DMS53 treated with DMSO at 0.1 percent for 48 hours (cell line): ENCODE results near the gene MAGI2.

Experiments
- DNase-seq: peaks from one replicate; lab custom pipeline; 2025; ENCODE audit not compliant: unreplicated experiment; lab: John Stamatoyannopoulos, UW

The MAGI2 gene

DNA sequence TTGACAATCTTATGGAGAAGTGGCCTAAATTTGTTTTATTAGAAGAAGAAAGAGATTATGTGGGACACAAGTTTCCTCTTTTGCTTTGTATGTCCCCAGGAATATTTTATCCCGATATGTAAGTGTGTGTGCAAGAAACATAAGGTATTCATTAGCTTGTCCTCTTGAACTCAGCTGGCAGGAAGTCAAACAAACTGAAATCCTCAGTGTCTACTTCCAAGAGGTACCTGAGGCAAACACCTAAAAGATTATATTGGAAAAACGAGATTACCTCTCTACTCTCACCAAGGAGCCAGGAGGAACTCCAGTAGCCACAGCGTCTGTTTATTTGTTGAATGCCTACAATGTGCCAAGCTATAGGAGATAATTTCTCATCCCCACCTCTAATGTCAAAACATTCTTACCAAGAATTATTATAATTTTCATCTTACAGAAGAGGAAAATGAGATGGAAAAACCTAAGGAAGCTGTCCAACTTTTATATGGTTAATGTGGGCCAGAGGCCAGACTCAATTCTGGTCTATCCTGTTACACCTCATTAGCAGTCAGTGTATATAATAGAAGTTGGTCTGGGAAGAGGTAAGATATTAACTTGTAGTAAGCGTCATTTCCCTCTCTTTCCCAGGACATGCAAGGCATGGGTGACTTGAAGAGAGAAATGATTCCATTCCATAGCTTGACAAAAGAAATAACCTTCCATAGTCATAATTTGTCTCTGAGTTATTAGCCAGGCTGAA is 692.7 kb downstream of the MAGI2 start:
- DNase-seq: peak; percentile 9

DNA sequence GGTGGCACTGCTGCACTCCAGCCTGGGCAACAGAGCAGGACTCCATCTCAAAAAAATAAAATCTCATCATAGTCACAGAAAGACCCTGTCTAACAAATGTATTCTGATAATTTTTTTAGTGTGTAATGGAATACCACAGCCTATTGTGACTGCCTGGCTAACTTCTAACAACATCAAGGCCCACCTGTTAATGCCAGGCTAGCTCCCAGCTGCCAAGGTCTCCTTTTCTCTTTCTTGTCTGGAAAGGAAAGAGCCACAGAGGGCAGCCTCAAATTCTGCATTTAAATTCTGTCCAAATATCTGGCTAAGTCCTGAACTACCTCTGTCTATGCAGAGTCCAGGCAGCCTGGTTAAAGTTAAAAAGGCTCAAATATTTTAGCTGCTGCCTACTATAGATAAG is 700.9 kb downstream of the MAGI2 start:
- no peak for DNase-seq

DNA sequence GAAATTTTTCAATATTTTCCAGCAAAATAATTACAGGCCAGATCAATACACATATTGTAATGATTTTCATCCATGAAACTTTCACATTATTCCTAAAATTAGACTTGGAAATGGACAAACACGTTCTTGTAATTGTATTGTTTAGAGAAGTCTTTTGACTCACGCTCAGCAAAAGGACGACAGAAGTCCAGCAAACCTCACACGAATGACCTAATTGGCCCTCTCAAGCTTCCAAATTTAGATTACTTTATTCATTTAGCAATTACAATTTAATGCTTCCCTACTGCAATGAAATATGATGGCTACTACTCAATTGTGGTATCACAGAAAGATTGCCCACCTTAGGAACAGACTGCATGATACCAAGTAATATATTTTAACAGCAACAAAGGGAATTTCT is 702.2 kb downstream of the MAGI2 start:
- no peak for DNase-seq

DNA sequence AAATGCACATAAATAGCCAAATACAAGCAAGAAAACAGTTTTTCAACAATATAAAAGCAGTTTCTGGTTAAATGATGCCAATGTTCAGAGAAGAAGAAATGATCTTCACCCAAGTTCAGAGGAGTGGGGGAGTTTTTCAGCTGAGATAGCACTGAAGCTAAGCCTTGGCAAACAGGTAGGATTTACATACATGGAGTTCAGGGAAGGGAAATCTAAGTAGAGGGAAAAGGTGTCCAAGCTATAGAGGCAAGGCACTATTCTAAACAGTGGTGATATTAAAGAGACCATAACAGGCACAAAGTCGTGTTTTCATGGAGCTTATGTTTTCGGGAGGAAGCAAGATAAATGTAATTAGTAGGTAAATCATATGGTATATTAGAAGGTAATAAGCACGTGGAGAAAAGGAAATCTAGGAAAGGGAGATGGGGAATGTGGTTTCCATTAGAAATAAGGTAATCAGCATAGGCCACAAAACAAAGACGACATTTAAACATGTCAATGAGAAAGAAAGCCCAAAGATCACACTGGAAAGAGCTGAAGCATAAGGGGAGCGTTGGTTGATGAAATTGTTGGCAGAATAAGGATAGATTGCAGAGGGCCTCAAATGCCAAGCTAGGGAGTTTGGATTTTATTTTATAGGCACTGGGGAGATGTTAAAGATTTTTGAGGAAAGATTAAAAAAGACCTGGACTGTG is 704.3 kb downstream of the MAGI2 start:
- DNase-seq: no peak

DNA sequence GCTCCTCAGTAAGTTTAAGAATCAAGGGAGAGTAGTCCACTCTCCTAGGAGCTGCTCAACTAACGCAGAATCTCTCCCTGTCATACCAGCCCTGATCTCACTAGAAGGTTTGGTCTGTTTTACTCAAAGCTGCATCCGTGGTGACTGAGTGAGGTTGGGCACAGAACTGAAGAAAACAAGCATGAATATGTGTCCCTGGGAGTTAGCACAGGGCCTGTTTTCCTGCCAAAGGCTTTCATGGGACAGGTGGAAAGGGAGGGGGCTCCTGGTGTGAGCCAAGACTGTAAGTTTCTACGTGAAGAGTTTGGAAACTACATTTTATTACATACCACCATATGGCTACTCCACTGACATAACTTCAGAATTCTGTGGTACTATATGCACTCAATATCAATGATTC is 705.9 kb downstream of the MAGI2 start:
- DNase-seq: no peak

DNA sequence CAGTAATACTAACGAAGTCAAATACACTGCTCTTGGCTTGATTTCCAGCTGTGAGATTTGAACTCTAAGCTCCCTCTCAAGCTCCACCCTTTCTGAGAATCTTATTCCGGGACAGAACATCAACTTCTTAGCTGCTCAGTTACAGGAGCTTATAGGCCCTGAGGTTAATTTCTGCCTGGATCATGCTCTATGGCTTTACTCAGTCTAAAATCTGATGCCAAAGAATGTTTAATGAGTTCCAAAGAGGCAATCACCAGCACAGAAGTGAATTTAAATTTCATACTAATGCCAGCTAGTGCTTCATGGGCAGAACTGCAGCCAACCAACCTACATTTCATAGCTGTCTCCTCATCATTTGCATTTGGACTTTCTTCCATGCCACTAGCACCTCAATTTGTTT is 707.2 kb downstream of the MAGI2 start:
- DNase-seq: no peak

DNA sequence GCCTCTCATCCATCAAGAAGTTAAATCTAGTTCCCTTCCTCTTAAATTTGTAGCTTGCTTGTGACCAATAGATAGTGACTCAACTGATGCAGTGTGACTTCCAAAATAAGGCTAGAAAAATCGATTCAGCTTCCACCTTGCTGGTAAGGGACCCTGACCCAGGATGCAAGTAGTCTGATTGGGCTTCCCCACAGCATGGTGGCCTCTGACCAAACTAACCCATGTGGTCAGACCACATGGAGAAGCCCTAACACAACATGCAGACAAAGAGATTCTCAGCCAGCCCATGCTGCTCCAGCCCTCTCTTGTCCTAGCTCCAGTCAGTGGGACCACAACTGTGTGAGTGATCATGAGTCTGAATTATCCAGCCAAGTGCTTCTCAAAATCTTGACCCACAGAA is 710.8 kb downstream of the MAGI2 start:
- no peak for DNase-seq

DNA sequence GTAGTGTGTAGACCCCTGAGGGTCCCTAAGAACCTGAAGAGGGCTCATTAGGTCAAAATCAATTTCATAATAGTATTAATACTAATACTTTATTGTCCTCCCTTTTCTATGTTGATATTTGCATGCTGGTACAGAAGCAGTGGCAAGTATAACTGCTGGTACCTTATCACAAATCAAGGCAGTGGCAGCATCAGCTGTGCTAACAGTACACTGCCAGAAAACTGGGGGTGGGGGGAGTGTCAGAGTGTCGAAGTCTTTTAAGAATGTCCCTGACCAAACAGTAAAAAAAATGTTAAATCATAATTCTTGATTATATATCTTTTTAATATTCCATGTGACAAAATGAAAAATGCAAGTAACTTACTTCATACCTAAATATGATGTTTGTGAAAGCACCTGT is 716.9 kb downstream of the MAGI2 start:
- no peak for DNase-seq

DNA sequence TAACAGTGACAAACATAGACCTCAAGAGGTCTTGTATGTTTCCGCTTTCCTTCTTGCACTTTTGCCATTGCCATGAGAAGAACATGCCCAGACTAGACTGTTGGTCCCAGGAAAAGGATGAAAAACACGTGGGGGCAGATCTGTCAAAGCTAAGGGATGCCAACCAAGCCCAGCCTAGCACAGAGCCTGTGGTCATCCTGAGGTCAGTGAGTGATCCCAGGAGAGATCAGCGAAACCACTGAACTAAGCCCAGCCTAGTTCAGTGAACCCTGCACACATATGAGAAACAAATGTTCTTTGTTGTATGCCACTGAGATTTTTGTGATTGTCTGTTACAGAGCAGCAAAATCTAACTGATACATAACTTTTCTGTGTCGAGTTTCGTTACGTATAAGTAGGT is 718.8 kb downstream of the MAGI2 start:
- DNase-seq: no peak

DNA sequence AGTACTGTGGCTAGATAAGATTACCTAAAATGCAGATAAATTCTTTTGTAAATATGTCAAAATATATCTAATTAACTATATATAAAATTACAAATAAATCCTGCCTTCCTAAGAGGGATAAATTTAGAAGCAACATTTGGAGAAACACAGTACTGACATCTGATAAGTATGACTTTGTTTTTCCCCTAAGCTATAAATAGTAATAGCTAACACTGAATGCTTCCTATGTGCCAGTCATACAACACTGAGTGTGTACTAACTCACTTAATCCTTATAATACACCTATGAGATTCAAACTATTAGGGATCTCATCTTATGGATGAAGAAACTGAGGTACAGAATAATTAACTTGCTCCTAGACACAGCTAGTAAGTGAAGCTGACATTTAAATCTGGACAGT is 733.4 kb downstream of the MAGI2 start:
- DNase-seq: no peak

DNA sequence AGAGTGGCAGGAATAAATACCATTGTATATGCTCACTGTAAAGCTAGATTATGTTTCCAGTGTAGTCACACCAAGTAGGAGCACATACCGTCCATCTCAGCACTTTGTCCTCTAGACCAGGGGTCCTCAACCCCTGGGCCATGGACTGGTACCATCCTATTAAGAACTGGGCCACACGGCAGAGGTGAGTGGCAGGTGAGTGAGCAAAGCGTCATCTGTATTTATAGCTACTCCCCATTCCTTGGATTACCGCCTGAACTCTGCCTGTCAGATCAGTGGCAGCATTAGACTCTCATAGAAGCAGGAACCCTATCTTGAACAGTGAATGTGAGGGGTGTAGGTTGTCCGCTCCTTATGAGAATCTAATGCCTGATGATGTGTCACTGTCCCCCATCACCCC is 735.3 kb downstream of the MAGI2 start:
- DNase-seq: no peak

DNA sequence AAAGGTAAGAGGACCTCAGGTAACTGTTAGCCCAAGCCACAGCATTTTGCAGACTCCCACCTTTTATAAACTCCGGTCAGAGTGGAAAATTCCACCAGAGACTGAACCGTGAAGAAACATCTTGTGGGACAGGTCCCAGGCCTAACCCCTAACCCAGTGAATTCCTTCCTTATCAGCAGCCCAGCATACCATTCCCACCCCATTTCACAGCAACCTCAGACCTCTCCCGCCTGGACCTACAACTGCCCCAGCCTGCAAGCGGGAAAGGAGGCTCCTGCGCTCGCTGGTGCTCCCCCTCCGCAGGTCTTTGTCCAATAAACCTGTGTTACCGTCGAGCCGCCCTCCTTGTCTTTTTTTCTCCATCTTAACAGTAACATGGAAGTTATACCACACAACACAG is 736.6 kb downstream of the MAGI2 start:
- DNase-seq: no peak

DNA sequence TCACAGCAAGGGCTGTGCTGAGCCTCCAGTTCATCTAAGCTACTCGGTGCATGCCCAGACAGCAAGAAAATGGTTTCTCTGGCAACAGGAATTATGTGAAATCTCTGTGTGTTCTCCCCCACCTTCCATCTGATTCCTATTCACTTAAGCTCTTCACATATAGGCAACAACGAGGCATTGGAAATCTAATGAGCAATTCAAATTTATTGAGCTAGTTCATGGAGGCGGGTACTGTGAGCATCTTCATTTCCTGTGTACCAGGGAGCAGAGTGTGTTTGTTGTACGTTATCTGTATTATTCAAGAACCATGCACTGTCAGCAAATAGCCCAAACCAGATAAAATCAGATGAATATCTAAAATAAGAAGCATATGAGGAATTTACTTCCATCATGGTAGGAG is 739.1 kb downstream of the MAGI2 start:
- no peak for DNase-seq

DNA sequence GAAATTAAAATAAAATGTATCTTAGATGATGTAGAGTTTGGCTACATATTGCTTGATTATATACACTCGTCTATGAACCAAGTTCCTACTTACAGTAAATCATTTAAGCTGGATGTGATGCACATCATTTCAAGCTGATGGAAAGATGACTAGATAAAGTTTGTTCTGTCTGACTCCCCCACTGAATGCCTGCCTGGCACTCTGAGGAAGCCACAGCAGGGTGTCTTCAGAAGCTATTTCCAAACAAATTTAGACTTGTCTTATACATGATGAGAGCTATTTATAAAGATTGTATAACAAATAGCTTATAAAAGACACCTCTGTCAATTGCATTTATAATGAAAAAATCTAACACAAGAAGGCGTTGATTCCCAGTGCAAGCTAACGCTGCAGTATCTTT is 741.4 kb downstream of the MAGI2 start:
- no peak for DNase-seq

DNA sequence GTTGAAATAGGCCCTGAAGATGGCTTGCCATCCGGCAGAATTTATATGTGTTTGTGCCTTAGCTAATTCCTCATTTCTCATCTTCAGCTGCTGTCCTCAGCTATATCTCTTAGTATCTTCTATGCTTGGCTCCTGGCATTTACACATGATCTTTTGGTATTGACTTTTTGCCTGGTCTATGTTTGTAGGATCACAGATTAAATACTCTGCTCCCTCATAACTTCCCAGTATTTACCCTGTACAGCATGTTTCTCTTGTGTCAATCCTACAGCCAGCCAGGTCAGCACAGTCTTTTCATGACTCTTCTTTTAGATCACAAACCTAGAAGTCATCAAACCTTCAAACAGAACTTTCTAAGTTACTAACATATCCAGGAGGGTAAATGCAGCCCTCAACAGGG is 743.8 kb downstream of the MAGI2 start:
- no peak for DNase-seq

DNA sequence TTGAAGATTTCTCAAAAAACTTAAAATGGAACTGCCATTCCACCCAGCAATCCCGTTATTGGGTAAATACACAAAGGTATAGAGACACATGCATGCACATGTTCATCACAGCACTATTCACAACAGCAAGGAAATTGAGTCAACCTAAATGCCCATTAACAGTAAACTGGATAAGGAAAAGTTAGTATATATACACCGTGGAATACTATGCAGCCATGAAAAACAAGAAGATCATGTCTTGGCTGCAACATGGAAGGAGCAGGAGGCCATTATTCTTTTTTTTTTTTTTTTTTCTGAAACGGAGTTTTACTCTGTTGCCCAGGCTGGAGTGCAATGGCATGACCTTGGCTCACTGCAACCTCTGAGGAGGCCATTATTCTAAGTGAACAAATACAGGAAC is 749.0 kb downstream of the MAGI2 start:
- no peak for DNase-seq

DNA sequence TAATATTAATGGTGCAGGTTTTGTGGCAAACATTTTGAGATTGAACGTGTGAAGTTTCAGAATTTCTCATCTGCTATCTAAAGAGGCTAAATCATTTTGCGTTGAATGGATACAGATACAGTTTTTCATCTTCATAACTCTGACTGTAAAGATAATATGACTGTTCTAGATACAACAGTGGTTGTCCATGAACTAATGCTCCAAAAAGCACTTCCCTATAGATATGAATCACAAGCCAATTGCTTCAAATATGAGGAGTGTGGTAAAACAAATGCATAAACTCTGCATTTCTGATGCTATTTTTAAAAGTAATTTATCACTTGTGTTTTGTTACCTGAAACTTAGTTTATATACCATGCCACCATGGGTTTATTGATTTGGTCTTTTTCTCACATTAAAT is 750.1 kb downstream of the MAGI2 start:
- DNase-seq: no peak

DNA sequence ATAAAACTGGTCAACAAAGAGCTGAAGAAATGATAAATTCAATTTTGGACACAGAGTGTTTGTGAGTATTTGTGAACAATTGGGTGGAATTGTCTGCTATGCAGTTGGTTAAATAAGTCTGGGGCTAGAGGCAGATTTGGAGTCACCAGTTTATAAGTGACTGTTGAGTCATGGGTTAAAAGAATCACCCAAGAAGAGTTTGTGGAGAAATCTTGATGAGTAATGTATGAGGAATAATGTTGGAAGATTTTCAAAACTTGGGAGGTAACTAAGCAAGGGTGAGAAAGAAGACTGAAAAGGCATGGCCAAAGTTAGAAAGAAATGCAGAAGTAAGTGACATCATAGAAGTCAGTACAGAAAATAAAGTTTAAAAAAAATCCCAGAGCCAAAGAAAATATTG is 750.7 kb downstream of the MAGI2 start:
- no peak for DNase-seq

DNA sequence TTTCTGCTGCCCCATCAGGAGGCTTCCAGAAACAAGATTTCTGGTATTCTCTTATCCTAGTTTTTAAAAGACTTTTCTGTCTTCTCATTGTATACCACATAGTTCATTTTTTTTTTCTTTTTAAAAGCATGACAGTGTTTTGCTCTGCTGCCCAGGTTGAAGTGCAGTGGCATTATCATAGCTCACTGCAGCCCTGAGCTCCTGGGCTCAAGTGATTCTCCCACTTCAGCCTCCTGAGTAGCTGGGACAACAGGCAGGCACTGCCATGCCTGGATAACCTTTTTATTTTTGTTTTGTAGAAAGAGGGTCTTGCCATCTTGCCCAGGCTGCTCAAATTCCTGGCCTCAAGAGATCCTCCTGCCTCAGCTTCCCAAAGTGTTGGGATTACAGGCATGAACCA is 757.6 kb downstream of the MAGI2 start:
- DNase-seq: no peak

DNA sequence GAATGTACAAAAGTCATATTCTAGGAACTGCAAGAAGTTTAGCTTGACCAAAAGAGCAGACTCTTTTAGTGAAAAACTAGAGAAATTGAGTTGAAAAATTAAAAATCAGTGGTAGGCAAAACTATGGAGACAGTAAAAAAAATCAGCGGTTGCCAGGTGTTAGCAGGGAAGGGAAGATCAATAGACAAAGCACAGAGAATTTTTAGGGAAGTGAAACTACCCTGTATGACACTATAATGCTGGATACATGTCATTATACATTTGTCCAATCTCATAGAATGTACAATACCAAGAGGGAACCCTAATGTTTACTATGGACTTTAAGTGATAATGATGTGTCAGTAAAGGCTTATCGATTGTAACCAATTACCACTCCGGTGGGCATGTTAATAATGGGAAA is 761.9 kb downstream of the MAGI2 start:
- no peak for DNase-seq

DNA sequence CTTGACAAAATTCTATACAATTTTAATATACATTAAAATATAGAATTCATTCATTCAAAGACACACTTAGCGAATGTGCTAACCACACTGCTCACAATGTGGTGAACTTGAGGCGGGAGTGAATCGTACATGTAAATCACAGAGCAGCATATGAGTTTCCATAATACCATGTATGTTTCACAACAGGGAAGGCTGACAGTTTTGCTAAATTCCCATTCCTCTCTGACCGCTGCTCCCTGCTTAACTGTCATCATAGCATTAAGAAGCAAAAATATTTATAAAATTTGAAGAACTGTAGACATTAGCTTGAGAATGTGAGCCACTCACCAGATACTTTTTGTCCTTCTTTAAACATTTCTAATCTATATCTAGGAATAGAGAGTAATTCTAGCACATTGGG is 763.3 kb downstream of the MAGI2 start:
- DNase-seq: no peak

DNA sequence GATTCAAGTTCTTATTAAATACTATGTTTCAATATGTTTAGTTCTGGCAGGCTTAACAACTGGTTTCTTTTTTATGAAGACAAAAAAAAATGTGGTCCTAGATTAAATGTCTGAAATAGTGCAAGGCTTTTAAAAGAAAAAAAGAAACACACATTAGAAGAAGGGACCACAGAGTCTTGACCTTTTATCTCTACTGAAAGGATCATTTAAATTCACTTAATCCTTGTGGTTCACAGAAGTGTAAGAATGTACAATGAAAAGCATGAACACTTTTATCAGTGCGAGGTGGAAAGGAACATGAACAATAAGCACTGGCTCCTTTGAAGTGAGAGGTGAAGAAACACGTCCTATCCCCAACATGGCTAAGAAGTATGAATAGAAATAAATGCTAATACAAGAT is 765.1 kb downstream of the MAGI2 start:
- DNase-seq: no peak

DNA sequence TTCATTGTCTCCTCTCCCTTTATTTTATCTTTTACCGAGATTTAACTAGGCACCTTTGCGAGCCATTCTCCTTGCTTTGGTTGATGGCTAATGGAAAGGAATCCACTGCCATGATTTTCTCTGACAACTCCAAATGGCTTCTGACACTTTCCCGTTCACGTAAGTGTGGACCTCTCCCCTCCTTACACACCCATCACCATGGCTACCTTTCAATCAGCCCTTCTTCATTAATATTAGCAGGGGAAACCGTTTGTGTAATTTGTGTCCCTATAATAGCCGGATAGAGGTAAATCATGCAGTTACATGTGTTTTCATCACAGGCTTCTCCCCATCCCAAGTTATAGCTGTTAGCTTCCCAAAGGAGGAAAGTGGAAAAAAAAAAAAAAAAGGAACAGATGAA is 767.3 kb downstream of the MAGI2 start:
- DNase-seq: no peak
